Neutrophil (primary cell): ENCODE measurements around the gene FAM241B.

Experiments
- H3K27ac ChIP-seq: fragments of 200-600 bp; sonication (generic); 2 replicates; pipeline ENCODE4 v1.5.1; 2016; ENCODE audit warnings: mild to moderate bottlenecking, moderate library complexity
- H3K27me3 ChIP-seq: fragments of 200-600 bp; sonication (generic); 2 replicates; pipeline ENCODE4 v1.6.0; 2016; ENCODE audit warnings: mild to moderate bottlenecking
- H3K36me3 ChIP-seq: fragments of 200-600 bp; sonication (generic); 2 replicates; pipeline ENCODE4 v1.5.1; 2017
- H3K4me1 ChIP-seq, 2 experiments: fragments of 200-600 bp in 1 of 2; sonication (generic) in 1 of 2; 1 replicate in 1 of 2; 2 replicates in 1 of 2; pipeline versions ENCODE4 v1.5.1 to v1.6.1; 2013 to 2016; ENCODE audit warnings: low read depth in 1 of 2, low read length in 1 of 2, mild to moderate bottlenecking in 1 of 2, moderate library complexity in 1 of 2; ENCODE audit not compliant: control insufficient read depth in 1 of 2, insufficient read depth in 1 of 2
- H3K4me3 ChIP-seq, 2 experiments: fragments of 200-600 bp in 1 of 2; sonication (generic) in 1 of 2; 1 replicate in 1 of 2; 2 replicates in 1 of 2; pipeline ENCODE4 v1.5.1; 2013 to 2016; ENCODE audit warnings: low read depth in 1 of 2, low read length in 1 of 2, mild to moderate bottlenecking in 1 of 2, moderate library complexity in 1 of 2
- H3K9me3 ChIP-seq: fragments of 200-600 bp; sonication (generic); 2 replicates; pipeline ENCODE4 v1.5.1; 2016
- TF ChIP-seq, protein P1 (sequence below): fragments of 200-600 bp; sonication (generic); IDR thresholded peaks from 2 replicates; pipeline ENCODE4 v1.5.1; 2016; ENCODE audit warnings: antibody characterized with exemption

FAM241B gene

DNA sequence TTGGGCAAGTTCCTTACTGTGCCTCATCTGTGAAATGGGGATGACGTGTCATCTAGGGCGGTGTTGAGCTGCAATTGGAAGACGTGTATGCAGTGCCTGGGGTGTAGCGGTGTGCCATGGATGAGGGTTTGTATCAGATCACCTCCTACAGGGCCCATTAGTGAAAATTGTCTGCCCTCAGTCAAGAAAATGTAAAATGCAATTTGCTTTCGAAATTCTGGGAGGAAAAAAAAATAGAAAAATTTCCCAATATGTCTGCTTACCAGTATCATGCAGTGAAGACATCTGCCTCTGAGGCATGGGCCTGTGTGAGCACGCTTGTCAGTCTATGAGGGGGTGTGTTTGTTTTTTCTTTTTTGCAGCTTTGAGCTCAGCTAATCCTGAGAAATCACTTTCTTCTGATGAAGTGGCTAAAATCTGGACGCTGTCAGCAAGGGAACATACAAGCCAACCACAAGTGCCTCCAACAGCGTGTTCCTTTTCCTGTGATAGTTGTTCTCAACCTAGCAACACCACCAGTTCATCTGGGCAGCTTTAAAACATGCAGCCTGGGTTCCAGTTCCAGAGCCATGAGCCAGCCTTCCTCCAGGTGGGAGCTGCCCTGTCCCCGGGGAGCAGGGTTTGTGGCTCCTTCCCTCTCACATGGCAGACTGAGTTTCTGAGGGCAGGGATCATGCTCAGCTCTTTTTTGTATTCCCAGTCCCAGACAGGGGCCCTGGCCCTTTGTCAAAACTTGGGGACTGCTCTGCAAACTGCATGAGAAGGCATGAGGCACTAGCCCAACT lies 10.3 kb downstream of the FAM241B start:
- H3K4me1 ChIP-seq = no peaks in the 10 kb centered on the region
- TF ChIP-seq, protein P1, sequence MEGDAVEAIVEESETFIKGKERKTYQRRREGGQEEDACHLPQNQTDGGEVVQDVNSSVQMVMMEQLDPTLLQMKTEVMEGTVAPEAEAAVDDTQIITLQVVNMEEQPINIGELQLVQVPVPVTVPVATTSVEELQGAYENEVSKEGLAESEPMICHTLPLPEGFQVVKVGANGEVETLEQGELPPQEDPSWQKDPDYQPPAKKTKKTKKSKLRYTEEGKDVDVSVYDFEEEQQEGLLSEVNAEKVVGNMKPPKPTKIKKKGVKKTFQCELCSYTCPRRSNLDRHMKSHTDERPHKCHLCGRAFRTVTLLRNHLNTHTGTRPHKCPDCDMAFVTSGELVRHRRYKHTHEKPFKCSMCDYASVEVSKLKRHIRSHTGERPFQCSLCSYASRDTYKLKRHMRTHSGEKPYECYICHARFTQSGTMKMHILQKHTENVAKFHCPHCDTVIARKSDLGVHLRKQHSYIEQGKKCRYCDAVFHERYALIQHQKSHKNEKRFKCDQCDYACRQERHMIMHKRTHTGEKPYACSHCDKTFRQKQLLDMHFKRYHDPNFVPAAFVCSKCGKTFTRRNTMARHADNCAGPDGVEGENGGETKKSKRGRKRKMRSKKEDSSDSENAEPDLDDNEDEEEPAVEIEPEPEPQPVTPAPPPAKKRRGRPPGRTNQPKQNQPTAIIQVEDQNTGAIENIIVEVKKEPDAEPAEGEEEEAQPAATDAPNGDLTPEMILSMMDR = no peak
- H3K4me3 ChIP-seq = no peak overlapping the region
- peaks cover 7% of the 10 kb centered on the region for H3K27me3 ChIP-seq
- no peak overlapping the region for H3K27ac ChIP-seq
- no peaks in the 10 kb centered on the region for H3K36me3 ChIP-seq
- H3K9me3 ChIP-seq = no peaks in the 10 kb centered on the region

DNA sequence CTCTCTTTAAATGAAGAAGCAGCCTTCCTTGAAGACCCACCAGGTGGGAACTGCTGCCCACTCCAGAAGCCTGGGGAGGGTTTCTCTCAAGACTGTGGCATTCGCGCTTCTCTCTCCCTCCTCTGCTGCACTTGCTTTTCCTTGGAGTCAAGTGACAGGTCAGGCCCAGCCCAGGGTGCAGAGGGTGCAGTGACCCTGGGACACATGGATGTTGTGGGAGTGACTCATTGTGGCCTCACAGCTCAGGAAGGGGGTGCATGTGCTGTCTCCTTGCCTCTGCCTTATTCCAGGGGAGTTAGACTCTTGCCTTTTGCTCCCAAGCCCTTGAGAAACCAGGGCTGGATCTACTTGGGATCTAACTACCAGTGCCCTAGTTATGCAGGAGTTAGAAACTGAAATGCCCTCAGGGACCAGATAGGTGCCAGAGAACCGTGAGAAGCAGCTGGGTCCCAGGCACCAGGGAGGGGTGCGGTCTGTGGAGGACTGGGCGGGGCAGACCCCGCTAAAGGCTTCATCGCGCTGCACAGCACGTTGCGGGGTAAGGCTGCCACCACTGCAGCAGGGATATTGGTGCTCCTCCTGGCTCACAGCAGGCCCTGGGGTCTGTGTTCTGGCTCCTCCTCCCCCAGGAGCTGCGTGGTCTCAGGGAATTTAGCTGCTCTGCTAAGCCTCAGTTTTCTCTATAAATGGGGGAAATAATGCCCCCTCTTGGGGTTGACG lies 11.4 kb downstream of the FAM241B start:
- TF ChIP-seq, protein P1 = no peak
- no peaks in the 10 kb centered on the region for H3K4me1 ChIP-seq
- no peak overlapping the region for H3K27ac ChIP-seq
- no peaks in the 10 kb centered on the region for H3K36me3 ChIP-seq
- no peak overlapping the region for H3K4me3 ChIP-seq
- H3K27me3 ChIP-seq = peaks cover 7% of the 10 kb centered on the region
- H3K9me3 ChIP-seq = no peaks in the 10 kb centered on the region

DNA sequence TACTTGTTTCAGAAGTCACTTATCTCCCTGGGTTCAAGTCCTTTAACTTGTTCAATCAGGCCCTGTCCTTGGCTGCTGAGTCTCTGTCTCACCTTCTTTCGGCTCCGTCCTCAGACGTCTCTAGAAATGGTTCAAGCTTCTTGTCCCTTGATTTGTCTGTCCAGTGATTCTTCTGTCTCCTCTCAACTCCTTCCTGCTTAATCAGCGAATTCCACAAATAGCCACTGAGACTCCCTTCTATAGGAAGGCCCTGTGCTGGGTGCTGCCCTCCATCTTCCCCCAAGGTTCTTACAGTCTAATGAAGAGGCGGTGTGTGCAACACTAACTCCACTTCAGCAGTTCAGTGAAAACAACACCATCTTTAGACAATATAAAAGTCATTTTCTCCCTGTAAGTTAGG lies 12.7 kb downstream of the FAM241B start:
- Histone ChIP-seq H3K27ac (no peak overlapping the region), H3K9me3 (no peaks in the 10 kb centered on the region), H3K27me3 (peaks cover 7% of the 10 kb centered on the region), H3K4me1 (no peaks in the 10 kb centered on the region), H3K4me3 (no peak overlapping the region), H3K36me3 (no peaks in the 10 kb centered on the region)
- TF ChIP-seq, protein P1 = no peak

DNA sequence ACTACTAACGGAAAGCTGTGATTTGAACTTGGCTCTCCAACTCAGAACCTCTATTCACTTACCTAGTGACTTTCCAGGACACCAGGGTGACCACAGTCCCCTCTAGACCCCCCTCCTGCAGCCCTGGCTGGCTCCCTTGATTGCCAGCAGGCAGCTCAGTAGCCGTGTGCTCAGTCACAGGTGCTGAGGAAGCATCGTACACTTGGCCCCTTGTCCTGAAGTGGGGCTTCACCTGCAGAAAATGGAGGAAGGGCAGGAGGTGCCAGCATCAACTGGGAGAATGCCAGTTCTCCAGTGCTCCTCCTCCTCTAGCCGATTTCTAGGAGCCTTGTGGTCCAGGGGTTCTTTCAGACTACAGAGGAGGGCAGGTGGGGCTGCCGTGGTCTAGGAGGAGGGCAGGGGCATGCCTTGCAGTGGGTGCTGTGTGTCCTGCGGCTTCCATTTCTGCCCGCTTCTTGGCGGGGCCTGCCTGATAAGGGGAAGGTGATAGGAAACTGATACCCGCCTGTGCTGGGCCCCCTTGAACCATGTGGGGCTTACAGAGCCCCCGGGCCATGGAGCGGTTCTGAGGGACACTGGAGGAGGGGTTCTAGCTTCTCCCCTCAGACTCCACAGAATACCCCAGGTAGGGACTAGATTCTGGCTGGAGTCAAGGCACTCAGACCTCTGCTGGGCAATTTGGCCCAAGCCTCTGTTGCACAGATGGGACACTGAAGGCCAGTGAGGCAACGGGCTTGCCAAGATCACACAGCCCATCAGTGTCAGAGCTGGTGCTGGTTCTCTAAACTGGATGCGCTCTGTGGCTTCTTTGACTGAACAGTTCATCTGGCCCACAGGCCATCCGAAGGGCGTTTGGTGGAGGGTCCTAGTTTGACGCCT lies 14.0 kb downstream of the FAM241B start:
- TF ChIP-seq, protein P1 = no peak

DNA sequence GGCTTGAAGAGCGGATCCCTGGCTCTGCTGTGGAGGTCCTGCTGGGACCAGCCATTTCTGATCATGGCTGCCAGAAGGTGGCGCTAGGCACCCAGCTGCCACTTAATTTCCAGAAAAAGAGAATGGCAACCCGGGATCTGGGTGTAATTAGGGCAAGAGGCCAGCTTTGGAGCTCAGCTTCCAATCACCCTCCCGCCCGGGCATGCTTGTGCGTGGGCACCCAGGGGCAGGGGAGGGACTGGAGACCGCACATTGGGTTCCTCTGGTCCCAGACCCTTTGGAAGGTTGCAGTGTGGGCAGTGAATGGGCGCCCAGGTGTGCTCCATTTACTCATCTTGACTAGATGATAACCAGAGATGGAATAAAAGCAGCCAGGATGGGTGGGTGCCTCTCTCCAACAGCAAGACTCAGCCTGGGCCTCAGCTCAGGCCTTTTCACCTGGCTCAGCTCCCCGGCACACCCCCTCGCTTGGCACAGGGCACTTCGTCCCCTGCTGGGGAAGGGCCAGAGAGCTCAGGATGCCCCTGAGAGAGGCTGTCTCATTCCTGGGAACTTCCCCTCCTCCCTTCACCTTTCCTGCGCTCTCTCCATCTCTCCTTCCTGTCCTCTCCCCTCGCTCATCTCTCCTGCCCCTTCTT lies 14.7 kb downstream of the FAM241B start:
- no peaks in the 10 kb centered on the region for H3K9me3 ChIP-seq
- TF ChIP-seq, protein P1 = no peak
- H3K27ac ChIP-seq = no peak overlapping the region
- peaks cover 11% of the 10 kb centered on the region for H3K27me3 ChIP-seq
- H3K36me3 ChIP-seq = no peaks in the 10 kb centered on the region
- H3K4me1 ChIP-seq = no peaks in the 10 kb centered on the region
- H3K4me3 ChIP-seq = no peak overlapping the region

More for the DNA sequence above, 14.0 kb downstream of the FAM241B start:
- H3K4me1 ChIP-seq = no peaks in the 10 kb centered on the region
- H3K9me3 ChIP-seq = no peaks in the 10 kb centered on the region
- no peak overlapping the region for H3K4me3 ChIP-seq
- H3K27me3 ChIP-seq = peaks cover 7% of the 10 kb centered on the region
- H3K36me3 ChIP-seq = no peaks in the 10 kb centered on the region
- no peak overlapping the region for H3K27ac ChIP-seq
